ENCODE results near the gene CYP2U1.

CYP2U1 gene

GRCh38 chr4:107987916-107988762 is 56.8 kb downstream of the CYP2U1 start:
- DNase-seq (ENCODE audit: low read depth in 2 of 2), result no peak

GRCh38 chr4:107988763-107989035 is 57.4 kb downstream of the CYP2U1 start:
- DNase-seq (ENCODE audit: low read depth in 2 of 2), result no peak

GRCh38 chr4:107989162-107989536 is 57.8 kb downstream of the CYP2U1 start:
- DNase-seq (ENCODE audit: low read depth in 2 of 2), result no peak

GRCh38 chr4:107989537-107990386 is 58.4 kb downstream of the CYP2U1 start, which contains the start of gene HADH:
HADH (plus strand) TSS chr4:107989889; CDS start chr4:107989933, 44 bp downstream.
- DNase-seq (ENCODE audit: low read depth in 2 of 2), result peak; percentile 84 to 92

GRCh38 chr4:107991945-107992630 is 60.7 kb downstream of the CYP2U1 start:
- DNase-seq (ENCODE audit: low read depth in 2 of 2), result no peak

- DNase-seq (ENCODE audit: low read depth in 2 of 2), result no peak
These were observed 62.6 kb downstream of the CYP2U1 start for GRCh38 chr4:107993969-107994368.

GRCh38 chr4:107994894-107995293 is 63.5 kb downstream of the CYP2U1 start:
- DNase-seq (ENCODE audit: low read depth in 2 of 2), result no peak

- no peak for DNase-seq (ENCODE audit: low read depth in 2 of 2)
These were observed 65.8 kb downstream of the CYP2U1 start for GRCh38 chr4:107996949-107997788.

GRCh38 chr4:107997794-107998193 is 66.4 kb downstream of the CYP2U1 start:
- no peak for DNase-seq (ENCODE audit: low read depth in 2 of 2)

GRCh38 chr4:107999932-108000539 is 68.7 kb downstream of the CYP2U1 start:
- no peak for DNase-seq (ENCODE audit: low read depth in 2 of 2)

- DNase-seq (ENCODE audit: low read depth in 2 of 2), result no peak
These were observed 70.3 kb downstream of the CYP2U1 start for GRCh38 chr4:108001540-108002135.

Measured in stimulated activated CD8-positive, alpha-beta memory T cell treated with anti-CD3 and anti-CD28 coated beads, Interleukin-7, amount 100 ng/mL, for 4 hours (primary cell).